HG03342 (cell line): Measurements from ENCODE around the gene HNRNPL.
"Not testable (repeated sequence)": the region's sequence is repeated elsewhere in the genome, so short reads cannot be mapped to it uniquely, and the experiment has no call there.

Source experiments
- ATAC-seq: cut with Tn5 transposase; IDR thresholded peaks from one replicate; pipeline ENCODE4 v1.9.1; 2021; ENCODE audit warnings: mild to moderate bottlenecking, moderate library complexity; ENCODE audit not compliant: unreplicated experiment

The HNRNPL gene

DNA sequence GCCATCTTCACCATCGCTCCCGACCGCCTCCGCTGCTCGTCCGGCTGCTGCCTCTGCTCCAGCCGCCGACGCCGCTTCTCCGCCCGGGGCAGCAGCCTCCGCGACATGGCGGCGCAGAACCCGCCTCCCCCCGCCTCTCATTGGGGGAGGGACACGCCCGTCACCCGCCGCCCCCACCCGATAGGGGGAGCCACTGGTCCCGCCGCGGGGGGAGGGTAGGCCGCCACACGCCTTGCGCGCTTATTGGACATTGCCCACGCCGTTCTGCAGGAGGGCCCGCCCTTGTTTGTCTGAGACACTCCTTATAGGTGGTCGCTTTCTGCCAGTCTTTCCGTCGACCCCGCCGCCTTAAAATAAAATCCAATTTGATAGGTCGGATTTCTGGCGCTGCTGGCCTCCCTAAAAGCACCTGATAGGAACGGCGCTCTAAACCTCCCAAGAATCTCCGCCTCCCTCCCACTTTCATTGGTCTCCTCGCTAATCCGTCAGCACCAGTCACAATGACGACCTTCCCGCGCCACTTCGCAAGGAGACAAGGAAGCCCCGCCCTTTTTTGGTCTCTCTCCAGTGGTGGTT lies at the start of gene HNRNPL:
TSS of gene HNRNPL (minus strand) at position 127 of the 576 bp plus-strand sequence. CDS start at position 107, 20 bp downstream.
- ATAC-seq = peak; percentile 53

DNA sequence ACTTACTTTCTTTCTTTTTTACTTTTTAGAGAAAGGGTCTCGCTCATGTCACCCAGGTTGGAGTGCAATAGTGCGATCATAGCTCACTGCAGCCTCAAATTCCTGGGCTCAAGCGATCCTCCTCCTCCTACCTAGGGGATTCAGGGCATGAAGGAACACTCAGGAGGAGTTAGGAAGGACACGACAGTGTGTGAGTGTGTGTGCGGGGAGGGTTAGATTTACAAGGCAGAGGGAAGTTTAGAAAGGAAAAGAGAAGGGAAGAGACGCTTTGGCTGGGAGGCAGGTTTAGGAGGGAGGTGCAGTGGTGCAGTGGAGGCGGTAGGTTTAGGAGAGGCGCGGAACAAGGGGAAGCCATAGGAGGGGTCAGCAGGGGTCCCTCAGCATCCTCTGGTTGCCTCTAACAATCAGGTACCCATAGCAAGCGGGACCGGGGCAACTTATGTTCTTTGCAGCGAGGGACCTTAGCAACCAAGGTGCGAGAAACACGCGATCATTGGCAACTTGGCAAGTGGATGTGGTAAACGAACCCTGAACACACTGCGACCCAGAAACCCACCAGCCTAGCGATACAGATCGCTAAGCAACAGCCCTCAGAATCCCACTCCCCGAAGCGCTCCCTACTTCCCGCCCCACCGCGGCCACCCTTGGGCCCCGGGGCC lies 49.1 kb upstream of the HNRNPL start:
- ATAC-seq = no peak

DNA sequence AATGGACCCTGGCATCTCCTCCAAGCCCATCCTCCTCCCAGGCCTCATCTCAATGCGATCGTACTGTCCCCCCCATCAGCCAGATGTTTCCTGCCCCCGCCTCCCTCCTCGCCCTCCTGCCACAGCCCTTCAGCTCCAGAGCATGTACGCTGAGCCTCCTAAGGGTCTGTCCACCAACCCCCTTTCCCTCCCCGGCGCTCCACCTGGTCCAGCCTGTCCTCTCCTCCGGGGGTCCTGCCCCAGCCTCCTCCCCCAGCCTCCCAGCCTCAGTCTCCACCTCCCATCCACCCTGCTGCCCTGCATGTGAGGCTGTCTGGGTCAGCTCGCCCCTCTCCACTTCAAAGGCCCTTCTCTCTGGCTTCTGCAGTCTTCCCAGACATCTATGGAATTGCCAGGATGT lies 45.2 kb upstream of the HNRNPL start:
- ATAC-seq = no peak

DNA sequence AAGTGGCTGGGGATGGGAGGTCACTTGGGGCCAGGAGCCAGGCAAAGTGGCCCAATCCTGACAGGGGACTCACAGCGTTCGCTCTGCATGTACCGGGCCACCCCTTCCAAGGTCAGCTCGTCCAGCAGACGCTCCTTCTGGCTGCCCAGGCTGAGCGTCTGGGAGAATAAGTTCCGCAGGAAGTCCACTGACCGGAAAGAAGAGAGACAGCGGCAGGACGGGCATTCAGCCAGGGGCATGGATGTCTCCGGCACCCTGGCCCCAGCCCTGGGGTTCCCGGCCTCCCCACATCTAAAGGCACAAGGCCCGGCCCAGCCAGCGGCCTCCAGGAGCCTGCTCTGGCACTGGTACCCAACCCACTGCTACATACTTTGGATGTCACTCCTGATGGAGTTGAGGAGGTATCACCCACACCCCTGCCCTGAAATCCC lies 43.6 kb upstream of the HNRNPL start:
- no peak for ATAC-seq

DNA sequence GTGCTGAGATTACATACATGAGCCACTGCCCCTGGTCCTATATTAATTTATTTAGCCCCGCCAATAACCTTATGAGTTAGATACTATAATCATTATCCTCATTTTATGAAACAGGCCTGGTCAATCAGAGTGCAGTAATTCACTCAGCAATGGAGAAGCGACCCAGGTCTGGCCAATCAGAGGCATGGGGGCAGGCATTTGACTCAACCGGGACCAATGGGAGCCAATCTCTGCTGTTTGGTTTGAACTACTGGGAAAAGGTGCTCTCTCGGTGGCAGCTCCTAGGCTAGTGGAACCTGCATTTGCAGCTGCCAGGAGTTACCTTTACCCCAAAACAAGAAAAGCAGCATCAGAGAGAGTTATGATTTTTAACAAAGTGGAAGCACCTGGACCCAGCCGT lies 43.1 kb upstream of the HNRNPL start:
- ATAC-seq = no peak

DNA sequence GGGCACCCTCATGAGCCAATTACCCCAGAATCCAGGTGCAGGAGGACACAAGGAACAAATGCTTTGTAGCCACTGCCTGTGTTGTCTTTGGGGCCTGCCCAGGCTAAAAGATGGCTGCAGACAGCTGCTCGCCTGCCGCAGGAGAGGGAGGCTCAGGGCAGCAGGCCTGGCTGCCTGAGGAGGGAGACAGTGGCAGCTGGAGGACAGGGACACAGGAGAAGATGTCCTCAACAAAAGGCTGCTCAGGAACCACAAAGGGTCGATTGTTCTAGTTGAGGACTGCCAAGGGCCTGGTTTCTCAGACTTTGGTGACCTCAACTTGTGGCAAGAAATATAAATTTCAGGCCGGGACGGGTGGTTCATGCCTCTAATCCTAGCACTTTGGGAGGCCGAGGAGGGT lies 42.0 kb upstream of the HNRNPL start:
- ATAC-seq = no peak

DNA sequence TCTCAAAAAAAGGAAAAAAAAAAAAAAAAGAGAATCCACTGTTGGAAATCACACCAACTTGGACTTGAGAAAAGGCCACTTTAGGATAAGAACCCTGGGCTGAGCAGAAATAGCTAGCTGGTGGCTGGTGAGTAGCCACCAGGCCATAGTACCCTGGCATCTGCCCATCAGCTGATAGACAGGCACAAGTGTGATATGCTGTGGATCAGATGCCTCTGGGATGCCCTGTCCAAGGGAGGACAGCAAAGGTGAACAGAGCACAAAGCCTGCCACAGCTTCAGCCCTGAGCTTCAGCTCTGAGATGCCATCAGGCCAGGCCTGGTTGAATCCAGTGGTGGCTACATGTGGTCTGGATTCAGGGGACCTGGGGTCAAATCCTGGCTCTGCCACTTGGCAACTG lies 40.9 kb upstream of the HNRNPL start:
- ATAC-seq = no peak

DNA sequence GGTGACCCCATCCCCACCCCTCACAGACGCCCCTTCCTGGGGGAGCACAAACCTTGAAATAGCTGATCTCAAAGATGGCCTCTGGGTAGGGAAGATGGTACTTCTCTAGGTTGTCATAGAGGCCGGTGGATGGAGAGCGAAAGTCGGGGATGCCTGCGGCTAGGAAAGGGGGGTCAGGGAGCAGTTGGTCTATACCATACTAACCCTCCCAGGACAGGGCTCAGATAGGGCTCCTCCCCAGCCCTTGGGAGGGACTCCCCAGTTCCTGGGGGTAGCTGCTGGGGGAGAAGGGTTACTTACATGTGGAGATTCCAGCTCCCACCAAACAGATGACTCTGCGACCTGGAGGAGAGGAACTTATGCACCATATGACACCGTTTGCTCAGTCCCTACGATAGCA lies 40.0 kb upstream of the HNRNPL start:
- no peak for ATAC-seq

DNA sequence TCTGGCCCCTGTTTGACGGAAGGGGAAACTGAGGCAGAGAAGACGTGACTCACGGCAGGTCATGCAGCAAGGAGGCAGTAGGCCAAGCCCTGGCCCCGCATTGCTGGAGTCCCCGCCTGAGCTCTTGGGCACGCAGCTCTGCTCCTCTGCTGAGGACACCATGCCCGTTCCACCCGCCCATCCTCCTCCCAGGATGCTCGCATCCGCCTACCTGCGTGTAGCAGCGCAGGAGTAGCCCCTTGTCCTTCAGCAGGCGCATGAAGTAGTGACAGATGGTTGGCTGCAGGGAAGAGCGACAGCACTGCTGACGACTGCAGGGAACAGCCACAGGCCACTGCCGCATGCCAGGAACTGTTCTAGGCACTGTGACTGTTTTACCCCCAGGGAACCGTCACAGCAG lies 39.1 kb upstream of the HNRNPL start:
- ATAC-seq = no peak

DNA sequence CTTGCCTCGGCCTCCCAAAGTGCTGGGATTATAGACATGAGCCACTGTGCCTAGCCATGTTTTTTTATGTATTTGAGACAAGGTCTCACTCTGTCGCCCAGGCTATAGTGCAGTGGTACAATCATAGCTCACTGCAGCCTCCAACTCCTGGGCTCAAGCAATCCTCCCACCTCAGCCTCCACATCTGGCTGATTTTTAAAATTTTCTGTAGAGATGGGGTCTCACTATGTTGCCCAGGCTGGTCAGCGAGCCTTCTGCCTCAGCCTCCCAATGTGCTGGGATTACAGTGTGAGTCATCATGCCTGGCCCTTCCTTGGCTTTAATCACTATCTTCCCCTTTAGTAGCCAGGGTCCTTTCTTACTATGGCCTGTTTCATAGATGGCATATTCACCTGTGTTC lies 34.9 kb upstream of the HNRNPL start:
- ATAC-seq = not testable (repeated sequence)

DNA sequence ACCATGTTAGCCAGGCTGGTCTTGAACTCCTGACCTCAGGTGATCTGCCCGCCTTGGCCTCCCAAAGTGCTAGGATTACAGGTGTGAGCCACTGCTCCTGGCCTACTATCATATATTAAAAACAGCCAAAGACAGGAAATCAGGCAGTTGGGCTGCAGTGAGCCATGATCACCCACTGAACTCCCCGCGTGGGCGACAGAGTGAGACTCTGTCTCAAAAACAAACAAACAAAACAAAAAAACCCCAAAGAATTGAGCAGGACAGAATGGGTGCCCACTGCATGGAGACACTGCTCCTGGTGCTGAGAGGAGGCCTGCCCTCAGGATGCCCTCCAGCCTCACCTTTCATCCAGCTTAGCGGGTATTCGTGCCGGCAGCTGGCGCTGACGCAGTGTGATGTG lies 33.5 kb upstream of the HNRNPL start:
- ATAC-seq = no peak

DNA sequence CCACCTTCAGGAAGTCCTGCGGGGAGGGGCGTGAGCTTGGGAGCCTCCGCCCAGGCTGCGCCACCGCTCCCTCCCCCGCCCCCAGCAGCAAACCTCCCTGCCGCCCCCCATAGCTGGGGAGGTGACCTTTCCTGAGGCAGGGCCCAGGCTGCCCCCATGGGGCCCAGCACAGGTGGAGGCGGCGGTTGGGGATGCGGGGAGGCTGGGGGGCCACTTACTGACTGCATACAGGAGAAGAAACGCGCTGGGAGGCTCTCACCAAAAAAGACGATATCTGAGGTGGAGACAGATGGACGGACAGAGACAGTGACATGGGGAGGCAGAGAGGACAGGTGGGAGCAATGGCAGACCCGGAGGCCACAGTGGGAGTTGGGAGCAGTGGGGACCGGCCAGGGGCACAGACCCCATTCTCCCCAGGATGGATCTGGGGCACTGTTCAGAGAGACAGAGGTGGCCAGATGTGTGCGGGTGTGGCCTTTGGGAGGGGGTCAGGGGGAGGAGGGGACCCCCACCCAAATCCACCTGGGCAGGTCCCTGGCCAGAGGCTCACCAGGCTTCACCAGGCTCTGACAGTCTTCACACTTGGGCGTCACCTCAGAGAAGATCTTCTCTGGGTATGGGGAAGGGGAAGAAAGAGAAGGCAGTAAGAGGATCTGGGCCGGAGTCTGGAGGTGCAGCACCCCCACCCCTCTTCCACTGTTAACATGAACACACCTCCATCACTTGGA lies 31.3 kb upstream of the HNRNPL start:
- no peak for ATAC-seq

DNA sequence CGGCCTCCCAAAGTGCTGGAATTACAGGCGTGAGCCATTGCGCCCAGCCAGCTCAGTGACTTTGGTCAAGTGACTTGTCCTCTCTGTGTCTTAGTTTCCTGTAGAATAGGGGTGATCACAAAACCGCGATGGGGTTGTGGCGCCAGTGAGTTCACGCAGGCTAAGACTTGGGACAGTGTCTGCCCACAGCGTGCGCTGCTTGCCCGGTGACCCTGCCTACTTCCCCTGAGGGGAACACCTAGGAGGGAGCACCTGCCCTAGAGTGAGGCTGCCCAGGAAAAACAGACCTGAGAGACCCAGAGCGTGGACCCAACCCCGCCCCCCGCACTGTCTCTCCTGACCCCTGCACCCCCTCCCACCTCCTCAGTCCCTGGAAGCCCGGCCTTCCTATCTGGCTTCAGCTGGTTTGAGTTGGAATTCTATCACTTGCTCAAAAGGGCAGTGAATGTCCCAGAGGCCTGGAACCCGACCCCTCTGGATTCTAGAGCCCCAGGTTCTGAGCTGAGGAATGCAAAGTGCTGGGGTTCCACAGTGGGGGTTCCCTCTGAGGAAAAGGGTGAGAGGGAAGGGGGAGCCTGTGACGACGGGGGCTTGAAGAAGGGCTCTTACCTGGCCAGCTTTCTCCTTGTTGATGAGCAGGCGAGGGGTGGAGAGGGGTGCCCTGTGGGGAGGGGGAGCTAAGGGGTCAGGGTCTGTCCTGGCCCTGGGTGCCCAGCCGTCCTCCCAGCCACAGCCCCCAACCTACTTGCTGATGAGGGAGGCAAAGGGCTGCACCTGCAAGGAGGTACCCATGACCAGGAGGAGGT lies 30.5 kb upstream of the HNRNPL start:
- no peak for ATAC-seq

DNA sequence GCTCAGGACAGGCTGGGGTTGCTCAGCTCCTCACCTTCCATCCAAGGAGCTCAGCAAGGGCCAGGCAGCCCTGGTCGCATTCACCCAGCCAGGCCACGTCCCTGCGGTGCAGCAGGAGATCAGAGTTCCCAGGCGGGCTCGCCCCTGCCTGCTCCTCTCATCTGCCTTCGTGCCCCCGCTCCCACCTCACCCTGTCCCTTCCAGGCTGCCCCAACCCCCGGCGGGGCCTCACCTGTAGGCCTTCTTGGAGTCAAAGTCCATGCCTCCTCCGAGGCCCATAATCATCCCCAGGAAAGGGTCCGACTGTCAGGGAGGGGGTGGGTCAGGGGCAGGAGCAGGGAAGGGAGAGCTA lies 29.6 kb upstream of the HNRNPL start:
- ATAC-seq = no peak

DNA sequence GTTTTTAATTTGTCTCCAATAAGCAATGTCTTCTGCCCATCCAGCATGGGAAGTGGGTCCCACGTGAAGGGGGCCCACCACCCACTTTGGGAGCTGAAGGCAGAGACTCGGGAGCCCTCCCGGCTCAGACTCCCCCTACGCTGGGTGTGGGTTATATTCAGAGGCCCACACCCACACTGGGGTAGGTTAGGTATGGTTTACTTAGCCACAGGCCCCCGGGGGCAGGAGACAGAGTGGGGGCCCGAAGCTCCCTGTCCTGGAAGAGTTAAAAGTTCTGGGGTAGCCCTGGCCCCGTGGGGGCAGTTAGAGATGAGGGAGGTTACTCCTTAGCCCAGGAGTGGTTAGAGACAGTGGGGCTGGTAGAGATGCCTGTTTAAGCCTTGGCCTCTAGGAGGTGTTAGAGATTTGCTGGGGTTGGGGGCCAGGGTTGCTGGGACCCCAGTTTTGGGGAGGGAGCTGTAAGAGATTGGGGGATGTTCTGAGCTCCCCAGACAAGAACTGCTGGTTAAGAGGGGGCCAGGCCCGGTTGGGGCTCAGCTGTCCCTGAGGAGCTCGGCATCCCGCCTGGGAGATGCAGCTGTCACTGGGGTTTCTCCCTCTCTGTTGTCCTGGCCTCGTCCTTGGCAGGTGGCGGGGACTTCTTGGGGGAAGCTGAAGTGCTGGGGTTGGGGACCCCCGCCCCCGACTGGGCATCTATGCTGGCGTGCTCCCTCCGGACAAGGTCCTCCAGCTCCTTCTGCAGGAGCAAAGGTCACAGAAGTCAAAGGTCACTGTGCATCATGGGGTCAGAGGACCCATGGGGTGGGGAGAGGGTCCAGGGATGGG lies 29.0 kb upstream of the HNRNPL start:
- no peak for ATAC-seq

DNA sequence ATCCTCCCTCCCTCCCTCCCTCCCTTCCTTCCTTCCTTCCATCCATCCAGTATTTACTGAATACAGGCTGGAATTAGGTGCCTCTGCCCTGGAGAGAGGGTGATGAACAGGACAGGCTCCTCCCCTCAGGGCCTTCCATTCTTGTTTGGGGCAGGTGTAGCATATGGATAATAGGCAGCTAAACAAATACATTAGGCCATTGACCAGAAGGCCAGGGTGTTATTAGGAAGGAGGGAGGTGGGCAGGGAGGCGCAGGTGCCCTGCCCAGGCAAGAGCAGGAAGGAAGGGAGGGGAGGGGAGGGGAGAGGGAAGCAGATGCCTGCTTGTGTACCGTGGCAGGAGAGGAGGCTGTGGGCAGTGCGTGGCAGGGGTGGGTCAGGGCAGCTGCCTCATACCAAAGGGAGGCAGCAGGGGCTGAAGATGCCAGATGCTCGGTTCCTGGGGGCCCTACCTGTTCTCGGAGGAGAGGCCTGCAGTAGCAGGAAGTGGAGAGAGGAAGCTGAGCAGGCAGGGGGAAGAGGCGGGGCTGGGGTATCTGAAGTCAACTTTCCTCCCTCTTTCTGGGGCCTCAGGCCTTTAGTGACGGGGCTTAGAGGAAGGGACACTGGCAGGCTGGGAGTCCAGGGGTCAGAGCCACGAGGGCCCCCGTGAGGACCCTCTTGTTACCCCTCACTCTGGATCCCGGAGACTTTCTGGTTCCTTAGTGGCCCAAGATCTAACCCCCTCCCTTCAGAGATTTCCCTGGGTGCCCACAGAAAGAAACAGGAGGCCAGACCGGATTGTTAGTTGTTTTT lies 28.2 kb upstream of the HNRNPL start, which contains the start of gene RINL:
TSS of gene RINL (minus strand) at position 495 of the 794 bp plus-strand sequence. CDS start 1,533 bp downstream, outside the sequence.
- ATAC-seq = peak; percentile 52

DNA sequence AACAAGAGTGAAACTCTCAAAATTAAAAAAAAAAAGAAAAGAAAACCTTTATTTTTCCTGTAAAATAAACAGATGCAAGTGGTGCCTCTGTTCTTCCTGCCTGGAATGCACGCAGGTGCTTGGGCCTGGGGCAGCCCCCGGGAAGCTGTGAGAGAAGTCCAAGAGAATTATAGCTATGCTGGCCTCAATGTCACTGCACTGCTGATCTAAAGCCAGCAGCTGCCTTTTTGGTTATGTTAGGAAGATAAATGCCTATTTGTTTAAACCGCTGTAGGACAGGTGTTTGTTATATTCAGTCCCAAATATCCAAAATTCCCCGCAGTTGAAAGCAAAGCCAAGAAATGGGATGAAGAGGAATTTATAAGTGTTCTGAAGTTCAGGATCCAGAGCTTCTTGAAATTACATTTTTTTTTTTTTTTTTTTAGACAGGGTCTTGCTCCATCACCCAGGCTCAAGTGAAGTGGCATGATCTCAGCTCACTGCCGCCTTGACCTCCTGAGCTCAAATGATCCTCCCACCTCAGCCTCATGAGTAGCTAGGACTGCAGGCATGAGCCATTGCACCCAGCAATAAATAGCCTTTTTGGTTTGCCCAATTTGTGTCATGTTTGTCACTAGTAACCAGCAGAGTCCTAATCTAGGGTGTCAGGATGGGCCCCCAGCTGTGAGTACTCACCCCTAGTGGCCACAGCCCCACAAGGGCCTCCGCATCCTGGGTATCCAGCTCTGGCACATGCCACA lies 26.0 kb upstream of the HNRNPL start:
- no peak for ATAC-seq

DNA sequence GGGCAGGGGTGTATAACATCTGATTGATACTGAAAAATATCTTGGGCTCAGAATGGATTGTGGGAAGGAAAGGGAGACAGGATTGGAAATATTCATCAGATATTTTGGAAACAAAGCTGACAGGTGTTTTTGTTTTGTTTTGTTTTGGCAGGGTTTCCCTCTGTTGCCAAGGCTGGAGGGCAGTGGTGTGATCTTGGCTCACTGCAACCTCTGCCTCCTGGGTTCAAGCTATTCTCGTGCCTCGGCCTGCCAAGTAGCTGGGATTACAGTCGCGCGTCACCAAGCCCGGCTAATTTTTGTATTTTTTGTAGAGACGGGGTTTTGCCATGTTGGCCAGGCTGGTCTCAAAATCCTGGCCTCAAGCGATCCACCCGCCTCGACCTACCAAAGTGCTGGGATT lies 23.6 kb upstream of the HNRNPL start:
- not testable (repeated sequence) for ATAC-seq

DNA sequence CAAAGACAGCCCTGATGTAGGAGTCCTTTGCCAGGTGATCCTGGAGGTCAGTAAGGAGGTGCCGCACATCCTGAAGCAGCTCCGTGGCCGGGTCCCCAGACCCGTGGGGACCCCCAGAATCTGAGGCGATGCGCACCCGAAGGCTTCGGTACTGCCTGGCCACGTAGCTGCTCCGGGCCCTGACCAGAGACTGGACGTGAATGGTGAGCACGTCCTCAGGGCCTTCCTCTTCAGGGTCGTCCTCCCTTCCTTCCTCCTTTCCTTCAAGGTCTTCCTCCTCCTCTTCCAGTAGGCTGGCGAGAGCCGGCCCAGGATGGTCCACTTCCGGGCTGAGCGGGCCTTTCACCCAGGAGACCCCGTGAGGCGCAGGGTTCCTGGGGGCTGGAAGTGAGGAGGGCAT lies 20.8 kb upstream of the HNRNPL start:
- no peak for ATAC-seq
